Endothelial cell (in vitro differentiated cells): ENCODE data around the gene ADPRHL1. TPM values are rescaled to one million over a fixed set of nuclear protein-coding genes. Genes with fewer than 3 reads are reported as not detected.

Experiments used
- DNase-seq: peaks from one replicate; pipeline ENCODE4 v3.0.0; 2021; ENCODE audit warnings: low spot score
- H3K27ac Mint-ChIP-seq: one replicate; pipeline ENCODE4 v1.8.0; 2021; ENCODE audit warnings: mixed read lengths, inconsistent platforms; ENCODE audit not compliant: unreplicated experiment
- H3K27me3 Mint-ChIP-seq: one replicate; pipeline ENCODE4 v1.8.0; 2021; ENCODE audit warnings: mild to moderate bottlenecking, moderate library complexity, mixed read lengths, inconsistent platforms; ENCODE audit not compliant: unreplicated experiment
- H3K36me3 Mint-ChIP-seq: one replicate; pipeline ENCODE4 v1.8.0; 2021; ENCODE audit warnings: mild to moderate bottlenecking, low read depth, mixed read lengths, inconsistent platforms; ENCODE audit not compliant: unreplicated experiment
- H3K4me1 Mint-ChIP-seq: one replicate; pipeline ENCODE4 v1.8.0; 2021; ENCODE audit warnings: mild to moderate bottlenecking, mixed read lengths, inconsistent platforms; ENCODE audit not compliant: unreplicated experiment
- H3K4me3 Mint-ChIP-seq: one replicate; pipeline ENCODE4 v1.8.0; 2021; ENCODE audit warnings: mild to moderate bottlenecking, mixed read lengths, inconsistent platforms; ENCODE audit not compliant: unreplicated experiment
- H3K9me3 Mint-ChIP-seq: one replicate; pipeline ENCODE4 v1.8.0; 2021; ENCODE audit warnings: mixed read lengths, inconsistent platforms; ENCODE audit not compliant: unreplicated experiment
- long read RNA-seq: library from polyadenylated mRNA; unstranded; transcript quantifications from one replicate; pipeline ENCODE4 v2.0.0, GENCODE V29; 2020; ENCODE audit not compliant: unreplicated experiment
- total RNA-seq: library from RNA; stranded (reverse); fragmentation: NEBNext Ultra II Directional; extraction: Animal tissue kit (Norgen Biotek cat#: 25700); gene quantifications from one replicate; pipeline ENCODE4 v1.2.1, GENCODE V29; 2021; ENCODE audit not compliant: unreplicated experiment
- TF ChIP-seq, protein P1 (sequence below): fragments of 200-600 bp; sonication (generic); IDR thresholded peaks from one replicate; pipeline ENCODE4 v1.5.0; 2021; ENCODE audit warnings: antibody characterized with exemption; ENCODE audit not compliant: unreplicated experiment

The ADPRHL1 gene
- total RNA-seq = 1.5 TPM
- long read RNA-seq, partial matches to known transcripts = 0 of 1 reads
- long read RNA-seq, other reads (novel, unspliced or antisense) = 1 of 1 reads

DNA sequence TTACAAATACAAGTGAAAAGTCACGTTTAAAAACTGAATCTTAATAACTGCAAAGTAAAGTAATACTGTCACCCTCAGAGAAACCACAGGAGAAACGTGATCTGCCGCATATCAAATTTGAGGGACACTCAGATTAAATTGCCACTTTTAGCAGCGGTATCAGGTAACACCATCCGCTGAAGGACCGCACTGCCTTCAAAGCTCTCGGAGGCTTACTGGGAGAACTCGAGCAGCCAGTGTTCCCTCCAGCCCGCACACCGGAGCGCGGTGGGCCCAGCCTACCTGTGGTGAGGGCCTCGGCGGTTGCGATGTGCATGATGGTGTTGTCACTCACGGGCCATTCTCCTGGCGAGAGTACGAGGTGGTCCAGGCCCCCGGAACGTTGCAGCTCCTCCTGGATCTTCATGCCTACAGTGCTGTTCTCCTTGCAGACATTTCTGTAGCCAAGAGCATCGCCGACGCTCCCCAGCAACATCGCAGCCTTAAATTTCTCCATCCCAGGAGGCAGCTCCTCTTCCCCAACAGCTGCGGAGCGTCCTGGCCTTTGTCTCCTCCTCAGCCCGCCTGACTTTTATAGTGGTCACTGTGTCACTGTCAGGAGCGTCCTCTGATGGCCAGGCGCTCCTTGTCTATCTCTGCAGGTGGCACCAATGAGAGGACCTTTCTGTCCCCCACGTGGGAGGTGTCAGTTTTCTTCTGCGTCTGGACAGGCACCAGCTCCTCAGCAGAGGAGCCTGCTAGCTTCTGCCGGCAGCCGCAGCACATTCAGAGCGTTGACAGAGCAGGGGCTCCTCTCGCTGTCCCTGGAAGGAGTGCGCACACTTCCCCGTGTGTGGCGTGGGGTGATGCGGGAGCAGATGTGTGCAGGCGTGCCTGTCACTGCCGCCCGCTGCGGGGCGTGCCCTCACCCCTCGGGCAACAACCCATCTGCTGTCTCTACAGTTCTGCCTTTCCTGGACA, at the start of gene ADPRHL1:
Gene ADPRHL1 (minus strand): TSS at position 547 of the 960 bp plus-strand sequence. CDS start 51 bp downstream, at position 496.
- peaks cover 3% of the 10 kb centered on the region for H3K27me3 Mint-ChIP-seq
- no peak within 1 kb of the TSS for H3K27ac Mint-ChIP-seq
- peak within 1 kb of the TSS; percentile 38 for H3K4me3 Mint-ChIP-seq
- H3K36me3 Mint-ChIP-seq = peaks cover 14% of the 10 kb centered on the region
- DNase-seq = no peak
- H3K4me1 Mint-ChIP-seq = no peaks in the 10 kb centered on the region
- H3K9me3 Mint-ChIP-seq = no peaks in the 10 kb centered on the region
- TF ChIP-seq, protein P1, sequence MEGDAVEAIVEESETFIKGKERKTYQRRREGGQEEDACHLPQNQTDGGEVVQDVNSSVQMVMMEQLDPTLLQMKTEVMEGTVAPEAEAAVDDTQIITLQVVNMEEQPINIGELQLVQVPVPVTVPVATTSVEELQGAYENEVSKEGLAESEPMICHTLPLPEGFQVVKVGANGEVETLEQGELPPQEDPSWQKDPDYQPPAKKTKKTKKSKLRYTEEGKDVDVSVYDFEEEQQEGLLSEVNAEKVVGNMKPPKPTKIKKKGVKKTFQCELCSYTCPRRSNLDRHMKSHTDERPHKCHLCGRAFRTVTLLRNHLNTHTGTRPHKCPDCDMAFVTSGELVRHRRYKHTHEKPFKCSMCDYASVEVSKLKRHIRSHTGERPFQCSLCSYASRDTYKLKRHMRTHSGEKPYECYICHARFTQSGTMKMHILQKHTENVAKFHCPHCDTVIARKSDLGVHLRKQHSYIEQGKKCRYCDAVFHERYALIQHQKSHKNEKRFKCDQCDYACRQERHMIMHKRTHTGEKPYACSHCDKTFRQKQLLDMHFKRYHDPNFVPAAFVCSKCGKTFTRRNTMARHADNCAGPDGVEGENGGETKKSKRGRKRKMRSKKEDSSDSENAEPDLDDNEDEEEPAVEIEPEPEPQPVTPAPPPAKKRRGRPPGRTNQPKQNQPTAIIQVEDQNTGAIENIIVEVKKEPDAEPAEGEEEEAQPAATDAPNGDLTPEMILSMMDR = no peak

DNA sequence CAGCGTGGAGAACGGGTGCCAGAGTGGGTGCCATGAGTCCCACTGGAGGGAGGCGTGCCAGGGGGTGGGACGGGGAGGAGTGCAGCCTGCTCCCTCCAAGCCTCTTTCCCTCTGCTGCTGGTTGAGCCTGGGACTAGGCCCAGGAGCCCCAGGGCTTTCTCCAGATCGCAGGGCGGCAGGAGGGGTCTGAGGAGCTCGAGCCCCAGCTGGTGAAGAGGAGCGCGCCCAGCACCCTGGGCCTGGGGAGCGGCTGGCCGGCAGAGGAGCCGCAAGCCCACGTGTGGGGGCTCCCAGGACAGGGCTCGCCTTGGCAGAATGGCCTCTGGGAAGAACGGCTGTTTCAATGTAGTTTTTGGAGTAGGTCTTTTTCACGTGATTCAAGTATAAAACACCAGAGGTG, 49.4 kb upstream of the ADPRHL1 start:
- Mint-ChIP-seq H3K9me3 (no peaks in the 10 kb centered on the region), H3K27ac (no peak overlapping the region), H3K4me3 (no peak overlapping the region), H3K27me3 (no peaks in the 10 kb centered on the region), H3K4me1 (no peaks in the 10 kb centered on the region), H3K36me3 (peaks cover 45% of the 10 kb centered on the region)
- DNase-seq = no peak
- TF ChIP-seq, protein P1 = no peak

DNA sequence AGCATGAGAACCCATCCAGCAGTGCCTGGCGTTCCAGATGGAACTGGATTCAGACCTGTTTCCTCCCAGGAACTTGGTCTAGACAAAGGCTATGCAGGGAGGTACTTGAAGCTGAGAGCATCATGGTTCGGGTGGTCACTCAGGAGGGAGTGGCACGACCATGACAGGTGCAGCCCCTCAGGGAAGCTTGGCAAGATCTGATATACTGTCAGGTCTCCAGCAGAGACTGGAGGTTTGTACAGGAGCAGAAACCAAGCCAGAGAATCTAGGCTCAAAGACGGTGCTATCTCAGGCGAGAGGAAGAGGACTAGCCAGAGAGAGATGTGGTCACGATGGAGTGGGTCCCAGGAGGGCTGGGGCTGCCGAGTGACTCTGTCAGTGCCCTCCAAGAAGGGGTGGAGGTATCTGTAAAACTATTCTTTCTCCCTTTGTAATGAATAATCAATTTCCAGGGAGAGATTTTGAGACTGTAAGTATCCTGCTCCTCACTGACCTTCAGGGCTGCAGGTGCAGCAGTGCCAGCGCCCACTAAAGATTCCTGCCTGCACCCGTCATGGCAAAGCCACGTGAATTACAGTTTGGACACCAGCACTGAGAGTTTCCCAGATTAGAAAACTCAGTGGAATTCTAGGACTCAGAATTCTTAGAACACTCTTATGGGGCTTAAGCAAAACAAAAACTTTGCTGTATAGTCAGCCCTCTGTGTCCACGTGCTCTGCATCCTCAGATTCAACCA, 47.4 kb upstream of the ADPRHL1 start:
- DNase-seq = no peak
- TF ChIP-seq, protein P1 = no peak
- no peak overlapping the region for H3K27ac Mint-ChIP-seq
- no peak overlapping the region for H3K4me3 Mint-ChIP-seq
- H3K4me1 Mint-ChIP-seq = peaks cover 6% of the 10 kb centered on the region
- H3K9me3 Mint-ChIP-seq = no peaks in the 10 kb centered on the region
- H3K27me3 Mint-ChIP-seq = no peaks in the 10 kb centered on the region
- peaks cover 57% of the 10 kb centered on the region for H3K36me3 Mint-ChIP-seq

DNA sequence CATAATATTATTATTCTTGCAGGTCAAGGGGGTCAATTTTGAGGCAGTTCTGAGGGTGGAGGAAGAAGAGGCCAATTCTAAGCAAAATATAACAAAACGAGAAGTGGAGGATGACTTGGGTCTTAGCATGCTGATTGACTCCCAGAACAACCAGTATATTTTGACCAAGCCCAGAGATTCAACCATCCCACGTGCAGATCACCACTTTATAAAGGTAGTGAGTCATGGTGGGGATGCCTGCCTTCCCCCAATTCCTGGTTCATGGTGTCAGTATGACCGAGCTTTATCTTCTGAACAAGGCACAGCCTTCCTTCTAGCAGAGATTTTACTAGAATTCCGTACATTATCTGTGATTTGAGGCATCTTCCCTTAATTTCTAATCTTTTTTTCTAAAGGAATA, 46.6 kb upstream of the ADPRHL1 start:
- TF ChIP-seq, protein P1 = no peak
- Mint-ChIP-seq H3K9me3 (no peaks in the 10 kb centered on the region), H3K36me3 (peaks cover 57% of the 10 kb centered on the region), H3K27me3 (no peaks in the 10 kb centered on the region), H3K4me1 (peaks cover 12% of the 10 kb centered on the region), H3K27ac (no peak overlapping the region), H3K4me3 (no peak overlapping the region)
- DNase-seq = no peak
